Activated naive CD8-positive, alpha-beta T cell treated with anti-CD3 and anti-CD28 coated beads, Interleukin-2, amount 50 U/mL, for 24 hours (primary cell): ENCODE results near the gene AQP12A.

ENCODE experiments used
- ATAC-seq: fragments of 150-1000 bp; cut with Tn5 transposase; one replicate; pipeline ENCODE4 v1.10.0; 2021
- DNase-seq: peaks from one replicate; pipeline ENCODE4 v3.0.0; 2021
- H3K27ac Mint-ChIP-seq: one replicate; pipeline ENCODE4 v1.8.0; 2021; ENCODE audit warnings: mild to moderate bottlenecking, mixed read lengths
- H3K27me3 Mint-ChIP-seq: one replicate; pipeline ENCODE4 v1.8.0; 2021; ENCODE audit warnings: mixed read lengths
- H3K36me3 Mint-ChIP-seq: one replicate; pipeline ENCODE4 v1.8.0; 2021; ENCODE audit warnings: low read depth, mixed read lengths
- H3K4me1 Mint-ChIP-seq: one replicate; pipeline ENCODE4 v1.8.0; 2021; ENCODE audit warnings: mixed read lengths
- H3K4me3 Mint-ChIP-seq: one replicate; pipeline ENCODE4 v1.8.0; 2021; ENCODE audit warnings: mild to moderate bottlenecking, moderate library complexity, mixed read lengths
- H3K9me3 Mint-ChIP-seq: one replicate; pipeline ENCODE4 v1.8.0; 2021; ENCODE audit warnings: mixed read lengths

AQP12A gene

GRCh38 chr2:240716130-240716798 is 24.6 kb downstream of the AQP12A start:
- no peaks in the 10 kb centered on the region for H3K27me3 Mint-ChIP-seq
- no peaks in the 10 kb centered on the region for H3K4me1 Mint-ChIP-seq
- ATAC-seq, result no peak
- no peaks in the 10 kb centered on the region for H3K9me3 Mint-ChIP-seq
- no peak overlapping the region for H3K4me3 Mint-ChIP-seq
- DNase-seq, result no peak
- no peak overlapping the region for H3K27ac Mint-ChIP-seq
- no peaks in the 10 kb centered on the region for H3K36me3 Mint-ChIP-seq

- no peaks in the 10 kb centered on the region for H3K9me3 Mint-ChIP-seq
- no peak for ATAC-seq
- no peaks in the 10 kb centered on the region for H3K36me3 Mint-ChIP-seq
- no peaks in the 10 kb centered on the region for H3K4me1 Mint-ChIP-seq
- no peak overlapping the region for H3K27ac Mint-ChIP-seq
- H3K27me3 Mint-ChIP-seq, result no peaks in the 10 kb centered on the region
- no peak for DNase-seq
- no peak overlapping the region for H3K4me3 Mint-ChIP-seq
Measured at GRCh38 chr2:240717181-240717641, 25.5 kb downstream of the AQP12A start.

- no peaks in the 10 kb centered on the region for H3K4me1 Mint-ChIP-seq
- H3K36me3 Mint-ChIP-seq, result no peaks in the 10 kb centered on the region
- no peak for DNase-seq
- H3K27ac Mint-ChIP-seq, result no peak overlapping the region
- ATAC-seq, result no peak
- no peaks in the 10 kb centered on the region for H3K9me3 Mint-ChIP-seq
- H3K4me3 Mint-ChIP-seq, result no peak overlapping the region
- H3K27me3 Mint-ChIP-seq, result no peaks in the 10 kb centered on the region
Measured at GRCh38 chr2:240717681-240718581, 26.3 kb downstream of the AQP12A start.

- Mint-ChIP-seq H3K36me3 (no peaks in the 10 kb centered on the region), H3K4me1 (no peaks in the 10 kb centered on the region), H3K9me3 (no peaks in the 10 kb centered on the region), H3K4me3 (no peak overlapping the region), H3K27me3 (no peaks in the 10 kb centered on the region), H3K27ac (no peak overlapping the region)
- ATAC-seq, result no peak
- DNase-seq, result no peak
Measured at GRCh38 chr2:240718896-240719490, 27.3 kb downstream of the AQP12A start.

- no peaks in the 10 kb centered on the region for H3K27me3 Mint-ChIP-seq
- no peaks in the 10 kb centered on the region for H3K4me1 Mint-ChIP-seq
- no peak overlapping the region for H3K4me3 Mint-ChIP-seq
- no peak for DNase-seq
- H3K27ac Mint-ChIP-seq, result no peak overlapping the region
- no peak for ATAC-seq
- no peaks in the 10 kb centered on the region for H3K36me3 Mint-ChIP-seq
- H3K9me3 Mint-ChIP-seq, result no peaks in the 10 kb centered on the region
Measured at GRCh38 chr2:240719676-240720545, 28.2 kb downstream of the AQP12A start.

GRCh38 chr2:240720686-240721595 is 29.3 kb downstream of the AQP12A start:
- DNase-seq (no peak), ATAC-seq (no peak)
- Mint-ChIP-seq H3K36me3 (no peaks in the 10 kb centered on the region), H3K4me1 (no peaks in the 10 kb centered on the region), H3K27me3 (no peaks in the 10 kb centered on the region), H3K9me3 (no peaks in the 10 kb centered on the region), H3K4me3 (no peak overlapping the region), H3K27ac (no peak overlapping the region)

GRCh38 chr2:240721596-240722180 is 30.0 kb downstream of the AQP12A start:
- peaks cover 1% of the 10 kb centered on the region for H3K27me3 Mint-ChIP-seq
- ATAC-seq (no peak), DNase-seq (no peak)
- H3K27ac Mint-ChIP-seq, result no peak overlapping the region
- H3K36me3 Mint-ChIP-seq, result no peaks in the 10 kb centered on the region
- H3K4me3 Mint-ChIP-seq, result no peak overlapping the region
- H3K4me1 Mint-ChIP-seq, result no peaks in the 10 kb centered on the region
- no peaks in the 10 kb centered on the region for H3K9me3 Mint-ChIP-seq

GRCh38 chr2:240722376-240722775 is 30.7 kb downstream of the AQP12A start:
- ATAC-seq (no peak), DNase-seq (no peak)
- H3K27ac Mint-ChIP-seq, result no peak overlapping the region
- H3K27me3 Mint-ChIP-seq, result peaks cover 2% of the 10 kb centered on the region
- H3K4me1 Mint-ChIP-seq, result no peaks in the 10 kb centered on the region
- H3K4me3 Mint-ChIP-seq, result no peak overlapping the region
- H3K36me3 Mint-ChIP-seq, result no peaks in the 10 kb centered on the region
- no peaks in the 10 kb centered on the region for H3K9me3 Mint-ChIP-seq

- H3K27ac Mint-ChIP-seq, result no peak overlapping the region
- H3K9me3 Mint-ChIP-seq, result no peaks in the 10 kb centered on the region
- H3K4me1 Mint-ChIP-seq, result no peaks in the 10 kb centered on the region
- ATAC-seq (no peak), DNase-seq (no peak)
- H3K36me3 Mint-ChIP-seq, result no peaks in the 10 kb centered on the region
- H3K4me3 Mint-ChIP-seq, result no peak overlapping the region
- peaks cover 2% of the 10 kb centered on the region for H3K27me3 Mint-ChIP-seq
Measured at GRCh38 chr2:240722796-240723735, 31.4 kb downstream of the AQP12A start.

- peaks cover 2% of the 10 kb centered on the region for H3K27me3 Mint-ChIP-seq
- H3K4me3 Mint-ChIP-seq, result no peak overlapping the region
- H3K9me3 Mint-ChIP-seq, result no peaks in the 10 kb centered on the region
- H3K27ac Mint-ChIP-seq, result no peak overlapping the region
- no peak for ATAC-seq
- no peaks in the 10 kb centered on the region for H3K36me3 Mint-ChIP-seq
- H3K4me1 Mint-ChIP-seq, result no peaks in the 10 kb centered on the region
- no peak for DNase-seq
Measured at GRCh38 chr2:240723851-240724250, 32.2 kb downstream of the AQP12A start.

- Mint-ChIP-seq H3K9me3 (no peaks in the 10 kb centered on the region), H3K27ac (no peak overlapping the region), H3K27me3 (peaks cover 2% of the 10 kb centered on the region), H3K36me3 (no peaks in the 10 kb centered on the region), H3K4me1 (no peaks in the 10 kb centered on the region), H3K4me3 (no peak overlapping the region)
- no peak for ATAC-seq
- no peak for DNase-seq
Measured at GRCh38 chr2:240724431-240724830, 32.8 kb downstream of the AQP12A start.

GRCh38 chr2:240725266-240725665 is 33.6 kb downstream of the AQP12A start:
- no peaks in the 10 kb centered on the region for H3K4me1 Mint-ChIP-seq
- no peak overlapping the region for H3K4me3 Mint-ChIP-seq
- H3K36me3 Mint-ChIP-seq, result no peaks in the 10 kb centered on the region

More at GRCh38 chr2:240725266-240725665, 33.6 kb downstream of the AQP12A start:
- no peaks in the 10 kb centered on the region for H3K9me3 Mint-ChIP-seq
- DNase-seq (no peak), ATAC-seq (no peak)
- no peak overlapping the region for H3K27ac Mint-ChIP-seq
- peaks cover 2% of the 10 kb centered on the region for H3K27me3 Mint-ChIP-seq
